G401 (cell line): Measurements from ENCODE around the gene NAP1L4. TPM values are rescaled to one million over a fixed set of nuclear protein-coding genes. Genes with fewer than 3 reads are reported as not detected.

Source experiments
- DNase-seq: peaks from one replicate; pipeline ENCODE4 v3.0.0-alpha.2; 2015; ENCODE audit warnings: low spot score
- in situ Hi-C: cut with HindIII; loops from 2 replicates; pipeline ENCODE4 v1.10.0; 2016; ENCODE audit warnings: low sequenced_read_pairs, mixed read lengths
- total RNA-seq: library from RNA; depleted of rRNA; stranded (reverse); fragments of >200 nt; shearing (Covaris generic); gene quantifications from 2 replicates; pipeline ENCODE4 v1.2.3, GENCODE V29; 2014

NAP1L4 gene
- total RNA-seq, 1 experiment from 2014 or later: 291 TPM

- in situ Hi-C loops: no loop called here
- no peak for DNase-seq
Observed at GRCh38 chr11:2996976-2997375, 4.8 kb upstream of the NAP1L4 start.

GRCh38 chr11:2995893-2996554 lies 3.9 kb upstream of the NAP1L4 start:
- no peak for DNase-seq
- in situ Hi-C loops: no loop called here

DNA sequence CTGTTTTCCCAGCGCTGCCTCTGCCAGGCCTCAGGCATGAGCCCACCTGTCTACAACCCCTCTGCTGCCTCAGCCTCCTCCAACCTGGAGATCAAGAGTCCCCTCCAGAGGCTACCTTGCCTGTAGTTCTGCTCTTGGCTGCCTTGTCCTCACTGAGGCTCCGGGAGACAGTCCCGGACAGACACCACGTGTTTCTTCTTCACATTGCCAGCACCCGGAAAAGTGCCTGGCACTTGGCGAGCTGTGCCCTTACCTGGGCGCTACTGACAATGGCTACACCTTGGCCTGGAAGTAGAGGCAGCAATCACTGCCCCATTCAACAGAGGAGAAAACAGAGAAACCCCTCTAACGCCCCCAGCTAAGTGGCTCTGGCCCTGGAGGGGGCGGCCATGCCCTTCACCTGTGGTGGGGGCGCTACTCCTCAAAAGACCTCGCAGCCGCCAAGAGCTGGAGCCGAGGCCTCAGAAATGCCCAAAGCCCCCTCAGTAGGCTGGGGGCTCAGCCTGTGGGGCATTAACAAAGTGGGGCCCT lies 3.0 kb upstream of the NAP1L4 start:
- in situ Hi-C loops: no loop called here

DNA sequence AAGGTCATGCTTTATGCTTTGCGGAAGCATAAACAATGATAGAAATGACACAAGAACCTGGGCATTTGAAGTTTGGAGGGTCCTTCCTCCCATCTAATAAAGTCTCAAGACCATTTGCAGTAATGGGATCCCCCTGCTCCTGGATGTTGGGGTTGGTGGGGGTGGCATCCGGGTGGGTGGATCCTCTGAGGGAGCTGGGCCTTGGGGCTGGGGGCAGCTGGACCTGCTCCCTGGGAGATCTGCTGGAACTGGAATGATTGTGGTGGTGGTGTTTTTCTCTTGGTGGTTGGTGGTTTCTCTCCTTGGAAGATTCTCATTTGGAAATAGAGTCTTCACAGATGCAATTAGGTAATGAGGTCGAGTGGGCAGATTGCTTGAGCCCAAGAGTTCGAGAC lies 2.2 kb upstream of the NAP1L4 start:
- in situ Hi-C loops: no loop called here

More for the DNA sequence above, 3.0 kb upstream of the NAP1L4 start:
- no peak for DNase-seq

DNA sequence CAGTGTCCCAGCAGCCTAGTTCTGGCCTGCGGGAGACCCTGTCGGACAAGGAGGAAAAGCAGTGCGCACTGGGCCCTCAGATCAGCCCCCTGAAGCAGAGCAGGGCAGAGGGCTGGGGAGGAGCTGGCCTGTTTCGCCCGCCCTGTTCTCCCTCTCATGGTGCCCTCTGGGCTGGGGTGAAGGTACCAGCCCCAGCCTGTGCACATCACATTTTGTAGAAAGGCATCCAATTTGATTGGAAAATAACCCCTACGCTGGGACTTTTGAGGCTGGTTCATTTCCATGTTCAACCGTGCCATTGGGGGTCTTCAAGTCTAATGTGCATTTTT lies 832 bp upstream of the NAP1L4 start:
- no peak for DNase-seq

More for the DNA sequence above, 2.2 kb upstream of the NAP1L4 start:
- DNase-seq: no peak

GRCh38 chr11:2991452-2992233 lies 486 bp downstream of the NAP1L4 start:
- DNase-seq: peak; percentile 19
- in situ Hi-C loops: no loop called here

More for the DNA sequence above, 832 bp upstream of the NAP1L4 start:
- in situ Hi-C loops: no loop called here

DNA sequence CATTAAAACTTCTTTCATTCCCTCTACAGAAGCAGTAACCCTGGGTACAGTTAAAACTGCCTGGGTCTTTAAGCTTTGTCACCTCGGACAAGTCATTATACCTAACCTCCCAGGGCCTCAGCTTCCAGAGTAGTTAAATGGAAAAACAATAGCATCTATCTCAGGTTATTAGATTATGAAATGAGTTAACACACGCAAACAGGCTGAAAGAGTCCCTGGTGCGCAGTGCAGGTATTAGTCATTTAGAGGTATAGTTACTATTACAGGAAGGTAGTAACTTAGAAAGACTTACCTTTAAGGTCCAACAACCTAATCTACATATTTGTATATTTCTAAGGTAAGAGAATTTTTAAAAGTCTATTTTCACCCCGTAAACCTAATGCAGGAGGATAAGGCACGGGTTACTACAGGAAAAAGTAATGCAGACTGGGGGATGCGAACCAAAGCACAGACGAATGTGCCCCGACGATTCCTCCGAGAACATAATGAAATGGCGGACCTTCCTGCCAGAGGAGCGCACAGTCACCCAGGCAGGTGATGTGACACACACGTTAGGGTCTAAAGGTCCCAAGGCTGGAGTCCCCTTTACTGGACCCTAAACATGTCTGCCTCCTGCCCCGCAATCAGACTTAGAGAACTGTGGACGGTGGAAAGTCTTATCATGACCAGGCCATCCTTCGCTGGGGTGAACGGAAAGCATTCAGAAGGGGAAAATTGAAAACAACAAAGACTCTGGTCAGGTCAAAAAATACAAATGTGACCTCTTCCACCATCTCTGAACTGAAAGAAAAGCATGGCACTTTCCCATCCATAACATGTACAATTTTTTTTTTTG lies 1.3 kb downstream of the NAP1L4 start:
- in situ Hi-C loops: no loop called here
- DNase-seq: no peak

DNA sequence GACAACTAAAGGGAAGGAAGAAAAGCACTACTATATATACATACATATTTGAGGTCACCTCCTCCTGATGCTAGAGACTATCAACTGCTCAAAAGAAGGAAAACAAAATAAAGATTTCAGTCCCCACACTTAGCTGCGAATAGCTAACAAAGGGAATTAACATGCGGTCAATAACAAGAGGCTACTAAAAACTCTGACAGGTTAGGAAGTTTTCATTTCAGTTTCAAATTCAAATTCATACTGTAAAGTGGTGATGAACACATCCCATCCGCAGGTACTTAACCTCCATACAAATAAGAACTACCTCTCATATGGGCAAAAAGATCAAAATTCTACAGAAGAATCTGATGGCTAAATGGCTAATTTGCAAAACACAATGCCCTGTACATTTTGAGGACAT lies 2.6 kb downstream of the NAP1L4 start:
- DNase-seq: no peak
- in situ Hi-C loops: no loop called here

GRCh38 chr11:2989006-2989405 lies 3.1 kb downstream of the NAP1L4 start:
- in situ Hi-C loops: no loop called here
- no peak for DNase-seq

GRCh38 chr11:2987881-2988861 lies 4.0 kb downstream of the NAP1L4 start:
- DNase-seq: no peak
- in situ Hi-C loops: no loop called here

DNA sequence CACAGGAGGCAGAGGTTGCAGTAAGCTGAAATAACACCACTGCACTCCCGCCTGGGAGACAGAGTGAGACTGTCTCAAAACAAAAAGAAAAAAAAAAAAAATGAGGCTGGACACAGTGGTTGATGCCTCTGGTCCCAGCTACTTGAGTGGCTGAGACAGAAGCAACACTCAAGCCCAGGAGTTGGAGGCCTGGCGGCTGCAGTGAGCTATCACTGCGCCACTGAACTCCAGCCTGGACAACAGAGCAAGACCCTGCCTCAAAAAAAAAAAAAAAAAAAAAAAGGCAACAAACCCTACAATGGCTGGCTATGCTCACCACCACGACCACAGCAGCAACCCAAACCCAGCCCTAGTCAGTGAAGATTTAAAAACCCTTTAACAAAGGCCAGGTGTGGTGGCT lies 8.2 kb downstream of the NAP1L4 start:
- no peak for DNase-seq
- in situ Hi-C loops: no loop called here

DNA sequence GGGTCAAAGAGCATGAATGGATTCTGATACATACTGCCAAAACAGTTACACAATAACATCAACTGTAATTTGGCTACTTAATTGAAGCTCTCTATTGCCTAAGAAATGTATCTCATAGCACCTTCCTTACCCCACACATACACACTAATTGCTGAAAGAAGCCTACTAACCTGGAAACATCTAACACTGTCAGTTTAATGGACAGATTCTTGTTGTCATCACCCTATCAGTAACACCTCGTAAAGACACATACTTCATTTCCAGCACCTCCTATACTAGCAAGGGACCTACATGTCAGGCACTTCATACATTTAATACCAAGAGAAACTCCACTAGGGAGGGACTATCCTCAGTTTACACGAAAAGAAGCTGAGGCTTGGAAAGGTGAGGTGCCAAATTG lies 9.9 kb downstream of the NAP1L4 start:
- in situ Hi-C loops: no loop called here
- DNase-seq: no peak

DNA sequence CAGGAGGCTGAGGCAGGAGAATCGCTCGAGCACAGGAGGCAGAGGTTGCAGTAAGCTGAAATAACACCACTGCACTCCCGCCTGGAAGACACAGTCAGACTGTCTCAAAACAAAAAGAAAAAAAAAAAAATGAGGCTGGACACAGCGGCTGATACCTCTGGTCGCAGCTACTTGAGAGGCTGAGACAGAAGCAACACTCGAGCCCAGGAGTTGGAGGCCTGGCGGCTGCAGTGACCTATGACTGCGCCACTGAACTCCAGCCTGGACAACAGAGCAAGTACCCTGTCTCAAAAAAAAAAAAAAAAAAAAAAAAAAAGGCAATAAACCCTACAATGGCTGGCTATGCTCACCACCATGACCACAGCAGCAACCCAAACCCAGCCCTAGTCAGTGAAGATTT lies 11.0 kb downstream of the NAP1L4 start:
- DNase-seq: no peak
- in situ Hi-C loops: no loop called here

- no peak for DNase-seq
- in situ Hi-C loops: no loop called here
Observed at GRCh38 chr11:2980168-2980840, 11.8 kb downstream of the NAP1L4 start.

- in situ Hi-C loops: no loop called here
- DNase-seq: no peak
Observed at GRCh38 chr11:2977113-2977512, 15.0 kb downstream of the NAP1L4 start.

GRCh38 chr11:2976294-2977063 lies 15.7 kb downstream of the NAP1L4 start:
- no peak for DNase-seq
- in situ Hi-C loops: no loop called here

GRCh38 chr11:2975594-2975993 lies 16.5 kb downstream of the NAP1L4 start:
- DNase-seq: peak; percentile 37
- in situ Hi-C loops: no loop called here

GRCh38 chr11:2974272-2974671 lies 17.9 kb downstream of the NAP1L4 start:
- no peak for DNase-seq
- in situ Hi-C loops: no loop called here
